Inflammatory macrophage treated with lipopolysaccharide for 4 hours (primary cell): ENCODE measurements around the gene FIS1.
"Not testable (repeated sequence)": the region's sequence is repeated elsewhere in the genome, so short reads cannot be mapped to it uniquely, and the experiment has no call there.

ENCODE experiments used
- DNase-seq: peaks from one replicate; pipeline ENCODE4 v3.0.0-alpha.2; 2020

The FIS1 gene

GRCh38 chr7:101244375-101245146 is at the start of gene FIS1:
Gene FIS1, minus strand, starts transcription at chr7:101245081. Its CDS starts 77 bp downstream, at chr7:101245004.
- DNase-seq = peak; percentile 90

DNA sequence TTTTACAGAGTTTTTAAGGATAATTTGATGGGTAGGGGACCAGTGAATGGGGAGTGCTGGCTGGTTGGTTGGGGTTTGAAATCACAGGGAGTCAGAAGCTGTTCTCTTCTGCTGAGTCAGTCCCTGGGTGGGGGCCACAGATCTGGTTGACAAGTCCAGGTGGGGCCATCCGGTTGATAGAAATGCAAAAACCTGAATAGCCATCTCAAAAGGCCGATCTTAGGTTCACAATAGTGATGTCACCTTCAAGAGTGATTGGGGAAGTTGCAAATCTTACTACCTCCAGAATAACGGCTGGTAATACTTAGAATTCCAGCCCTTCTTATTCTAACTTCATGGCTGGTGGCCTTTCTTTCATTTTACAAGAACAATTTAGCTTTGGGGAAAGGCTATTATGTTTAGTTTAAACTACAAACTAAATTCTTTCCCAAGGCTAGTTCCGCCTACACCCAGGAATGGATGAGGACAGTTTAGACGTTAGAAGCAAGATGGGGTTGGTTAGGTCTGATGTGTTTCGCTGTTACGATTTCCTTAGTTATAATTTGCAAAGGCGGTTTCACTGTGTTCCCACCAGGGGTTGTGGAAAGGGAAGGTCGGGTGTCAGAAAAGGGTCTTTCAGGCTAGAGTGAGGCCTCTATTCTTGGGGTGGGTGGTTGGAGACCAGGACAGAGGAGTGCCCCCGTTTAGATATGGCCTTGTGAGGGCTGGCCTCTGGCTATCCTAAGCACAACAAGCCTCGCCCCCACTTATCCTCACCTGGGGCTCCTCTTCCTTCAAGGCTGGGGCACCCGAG is 49.4 kb upstream of the FIS1 start:
- DNase-seq = no peak

- not testable (repeated sequence) for DNase-seq
Measured at GRCh38 chr7:101293069-101294021, 48.5 kb upstream of the FIS1 start.

DNA sequence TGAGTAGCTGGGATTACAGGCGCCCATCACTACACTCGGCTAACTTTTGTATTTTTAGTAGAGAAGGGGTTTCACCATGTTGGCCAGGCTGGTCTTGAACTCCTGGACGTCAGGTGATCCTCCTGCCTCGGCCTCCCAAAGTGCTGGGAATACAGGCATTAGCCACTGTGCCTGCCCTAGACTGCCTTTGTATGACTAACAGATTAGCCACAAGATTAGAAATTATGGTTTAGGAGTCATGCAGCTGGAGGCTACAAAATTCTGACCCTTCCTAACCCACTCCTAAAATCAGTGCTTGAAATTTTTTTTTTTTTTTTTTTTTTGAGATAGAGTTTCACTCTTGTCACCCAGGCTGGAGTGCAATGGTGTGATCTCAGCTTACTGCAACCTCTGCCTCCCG is 47.7 kb upstream of the FIS1 start:
- DNase-seq = not testable (repeated sequence)

DNA sequence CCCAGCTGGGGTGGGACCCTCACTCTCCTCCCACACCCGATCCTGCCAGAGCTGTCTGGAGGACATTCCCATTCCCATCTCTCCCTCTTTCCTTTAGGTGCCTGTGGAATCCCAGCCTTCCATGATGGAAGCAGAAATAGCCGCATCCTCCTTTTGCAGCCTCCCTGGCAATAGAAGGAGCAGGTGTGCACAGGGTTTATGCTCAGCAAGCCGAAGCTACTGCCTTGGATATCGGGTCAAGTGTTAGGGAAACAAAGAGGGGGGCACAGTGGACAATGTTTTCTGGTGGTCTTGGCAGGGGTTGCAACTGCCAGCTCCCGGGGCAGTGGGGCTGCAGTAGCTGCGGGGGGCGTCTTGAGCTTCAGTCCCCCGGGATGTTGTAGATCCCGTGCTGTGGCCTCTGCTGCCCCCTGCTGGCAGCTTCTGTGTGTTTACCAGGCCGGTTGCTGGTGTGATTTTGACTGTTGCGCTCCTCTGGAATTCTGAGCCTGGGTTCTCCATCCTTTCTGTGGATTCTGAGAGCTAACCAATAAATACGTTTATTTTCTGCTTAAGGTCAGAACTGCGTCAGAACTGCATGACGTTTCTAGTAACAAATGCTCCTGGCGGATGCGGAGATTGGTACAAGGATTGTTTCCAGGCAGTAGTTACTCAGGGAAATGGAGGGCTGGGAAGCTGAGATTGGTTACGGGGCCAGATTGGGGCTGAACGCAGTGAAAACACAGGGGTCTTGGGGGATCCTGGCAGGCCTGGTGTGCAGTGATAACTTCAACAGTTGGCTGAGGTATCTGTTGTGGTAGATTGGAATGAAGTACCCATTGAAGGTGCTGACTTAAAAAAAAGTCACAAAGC is 45.5 kb upstream of the FIS1 start:
- peak; percentile 8 for DNase-seq

- DNase-seq = not testable (repeated sequence)
Measured at GRCh38 chr7:101289687-101290086, 44.8 kb upstream of the FIS1 start.

- no peak for DNase-seq
Measured at GRCh38 chr7:101288439-101288838, 43.6 kb upstream of the FIS1 start.

GRCh38 chr7:101287032-101287431 is 42.2 kb upstream of the FIS1 start:
- DNase-seq = peak; percentile 78

GRCh38 chr7:101285880-101286279 is 41.0 kb upstream of the FIS1 start:
- not testable (repeated sequence) for DNase-seq

GRCh38 chr7:101285171-101285570 is 40.3 kb upstream of the FIS1 start:
- DNase-seq = no peak

- not testable (repeated sequence) for DNase-seq
Measured at GRCh38 chr7:101280912-101281311, 36.0 kb upstream of the FIS1 start.

DNA sequence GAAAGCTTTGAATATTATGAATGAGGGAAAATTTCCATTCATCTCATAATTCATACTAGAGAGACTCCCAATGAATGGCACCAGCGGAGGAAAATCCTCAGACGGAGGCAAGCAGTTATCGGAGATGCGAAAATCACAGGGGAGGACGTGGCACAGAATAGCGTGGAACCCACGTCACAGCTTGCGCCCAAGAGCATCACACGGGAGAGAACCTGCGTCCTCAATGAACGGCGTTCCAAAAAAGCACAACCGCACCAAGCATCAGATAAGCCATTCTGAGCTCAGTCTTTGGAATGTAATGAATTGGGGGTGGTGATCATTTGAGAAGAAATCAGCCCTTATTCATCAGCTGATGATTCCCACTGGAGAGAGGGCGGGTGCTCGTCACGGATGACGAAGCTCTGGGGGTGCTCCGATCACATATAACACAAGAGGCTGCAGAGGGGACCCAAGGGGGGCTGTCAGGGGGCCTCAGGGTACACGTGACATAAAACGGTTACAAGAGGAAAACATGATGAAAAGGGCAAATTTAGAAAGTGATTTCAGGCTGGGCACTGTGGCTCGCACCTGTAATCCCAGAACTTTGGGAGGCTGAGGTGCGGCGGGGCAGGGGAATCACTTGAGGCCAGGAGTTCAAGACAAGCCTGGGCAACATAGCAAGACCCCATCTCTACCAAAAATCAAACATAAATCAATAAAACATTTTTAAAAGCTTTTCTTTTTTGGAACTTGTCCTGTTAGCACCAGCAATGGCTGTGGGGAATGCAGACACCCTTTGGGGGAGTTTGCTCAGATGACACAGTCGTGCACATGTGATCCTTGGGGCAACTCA is 33.8 kb upstream of the FIS1 start:
- no peak for DNase-seq

DNA sequence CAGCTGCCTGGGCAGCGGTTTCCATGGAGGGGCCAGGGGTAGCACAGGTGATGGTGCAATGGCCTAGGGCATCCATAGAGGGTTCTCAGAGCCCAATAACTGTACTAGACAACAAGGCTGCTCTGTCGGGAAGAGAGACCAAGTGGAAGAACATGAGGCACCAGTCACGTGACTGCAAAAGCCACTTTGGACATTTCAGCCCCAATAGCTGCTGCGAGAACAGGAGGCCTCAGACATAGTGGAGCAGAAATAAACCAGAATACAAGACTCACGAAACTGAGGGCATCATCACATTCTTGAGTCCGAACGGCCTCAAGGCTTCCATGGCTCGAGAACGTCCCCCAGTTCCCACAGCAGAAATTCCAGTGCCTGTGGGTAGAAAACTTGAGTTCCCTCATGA is 32.3 kb upstream of the FIS1 start:
- DNase-seq = no peak

- no peak for DNase-seq
Measured at GRCh38 chr7:101273206-101273605, 28.3 kb upstream of the FIS1 start.

DNA sequence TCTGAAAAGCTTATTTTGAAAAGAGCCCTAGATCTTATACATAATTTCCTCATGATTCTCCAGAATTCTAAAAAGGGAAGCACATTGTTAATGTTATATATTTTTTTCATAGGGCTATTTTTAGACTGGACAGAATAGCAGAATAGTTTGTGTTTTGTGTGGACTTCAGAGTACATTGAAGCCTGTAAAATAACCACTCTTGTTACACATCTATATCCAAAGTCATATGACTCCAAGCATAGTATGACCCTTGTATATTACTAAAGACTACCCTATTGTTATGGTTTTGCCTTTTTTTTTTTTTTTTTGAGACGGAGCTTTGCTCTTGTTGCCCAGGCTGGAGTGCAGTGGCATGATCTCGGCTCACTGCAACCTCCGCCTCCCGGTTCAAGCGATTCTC is 26.1 kb upstream of the FIS1 start:
- no peak for DNase-seq

- no peak for DNase-seq
Measured at GRCh38 chr7:101269664-101270063, 24.8 kb upstream of the FIS1 start.

DNA sequence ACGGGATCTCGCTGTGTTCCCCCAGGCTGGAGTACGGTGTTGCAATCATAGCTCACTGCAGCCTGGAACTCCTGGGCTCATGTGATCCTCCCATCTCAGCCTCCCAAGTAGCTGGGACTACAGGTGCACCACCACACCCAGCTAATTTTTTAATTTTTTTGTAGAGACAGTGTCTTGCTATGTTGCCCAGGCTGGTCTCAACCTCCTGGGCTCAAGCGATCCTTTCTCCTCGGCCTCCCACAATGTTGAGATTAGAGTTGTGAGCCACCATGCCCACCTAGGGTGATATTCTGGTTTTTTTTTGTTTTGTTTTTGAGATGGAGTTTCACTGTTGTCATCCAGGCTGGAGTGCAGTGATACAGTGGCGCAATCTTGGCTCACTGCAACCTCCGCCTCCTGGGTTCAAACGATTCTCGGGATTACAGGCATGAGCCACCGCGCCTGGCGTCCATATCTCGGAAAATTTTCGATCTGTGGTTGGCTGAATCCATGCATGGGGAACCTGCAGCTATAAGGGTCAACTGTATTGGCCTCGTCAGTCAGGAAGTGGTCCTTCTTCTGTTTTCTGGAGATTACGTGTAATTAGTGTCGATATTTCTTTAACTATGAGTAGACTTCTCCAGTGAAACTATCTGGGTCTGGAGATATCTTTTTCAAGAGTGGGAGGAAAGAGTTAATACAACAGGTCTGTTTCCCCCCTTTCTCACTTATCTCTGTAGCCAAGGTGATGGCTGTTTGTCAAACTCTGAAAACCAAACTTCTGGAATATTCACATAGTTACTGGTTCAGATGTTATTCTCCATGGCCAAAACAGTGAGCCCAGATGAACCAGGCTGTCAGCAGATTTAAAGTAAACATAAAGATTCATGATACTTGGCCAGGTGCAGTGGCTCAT is 21.0 kb upstream of the FIS1 start:
- DNase-seq = no peak

- peak; percentile 22 for DNase-seq
Measured at GRCh38 chr7:101264102-101264706, 19.3 kb upstream of the FIS1 start.

- no peak for DNase-seq
Measured at GRCh38 chr7:101258243-101258731, 13.4 kb upstream of the FIS1 start.
